Left lung (tissue), 14 donors: Measurements from ENCODE around the gene C10orf143. TPM values are rescaled to one million over a fixed set of nuclear protein-coding genes. Genes with fewer than 3 reads are reported as not detected.

Experiments
- ATAC-seq: fragments of 200-7000 bp; cut with Tn5 transposase; one replicate; pipeline ENCODE4 v1.9.1; 2020; ENCODE audit warnings: moderate library complexity
- DNase-seq, 4 donors: peaks; one replicate each; pipeline ENCODE4 v3.0.0-alpha.2; 2013 to 2020
- H3K27ac ChIP-seq, 2 donors: fragments of 200-600 bp; sonication (generic) in 1 of 2; one replicate each; pipeline versions ENCODE4 v1.5.0 to v1.8.0; 2020 to 2021
- H3K27me3 ChIP-seq, 2 donors: fragments of 200-600 bp; sonication (generic) in 1 of 2; one replicate each; pipeline versions ENCODE4 v1.5.0 to v1.8.0; 2020 to 2021
- H3K36me3 ChIP-seq, 2 donors: fragments of 200-600 bp; sonication (generic) in 1 of 2; one replicate each; pipeline versions ENCODE4 v1.5.0 to v1.8.0; 2020 to 2021
- H3K4me1 ChIP-seq, 2 donors: fragments of 200-600 bp; one replicate each; pipeline ENCODE4 v1.8.0; 2021
- H3K4me3 ChIP-seq, 2 donors: fragments of 200-600 bp; sonication (generic) in 1 of 2; one replicate each; pipeline versions ENCODE4 v1.5.0 to v1.8.0; 2020 to 2021; ENCODE audit warnings: mild to moderate bottlenecking in 1 of 2
- H3K9me3 ChIP-seq, 2 donors: fragments of 200-600 bp; sonication (generic) in 1 of 2; one replicate each; pipeline versions ENCODE4 v1.5.0 to v1.8.0; 2020 to 2021
- intact Hi-C, 2 donors: fragments of 100-400 bp; cut with DNase I; formaldehyde crosslinking; loops; one replicate each; pipeline versions ENCODE4 v1.11.2 to v1.14.2; 2022
- long read RNA-seq, 12 donors: library from polyadenylated mRNA in 2 of 12; unstranded in 2 of 12; transcript quantifications; one replicate each; pipeline ENCODE4 v2.0.0 and lab custom pipeline, GENCODE V29; 2019 to 2026
- polyA plus RNA-seq, 6 donors: library from polyadenylated mRNA; unstranded; fragments of 120-200 nt; gene quantifications; one replicate each; pipeline ENCODE4 v1.2.1, GENCODE V29; 2013; ENCODE audit not compliant: insufficient read length in 6 of 6
- total RNA-seq, 2 donors: library from RNA; stranded (reverse); fragmentation: NEBNext Ultra II Directional; extraction: Animal tissue kit (Norgen Biotek cat#: 25700); gene quantifications; one replicate each; pipeline ENCODE4 v1.2.1, GENCODE V29; 2021
- TF ChIP-seq, protein P1 (sequence below), 2 donors: fragments of 200-600 bp; sonication (generic) in 1 of 2; IDR thresholded peaks; one replicate each; pipeline versions ENCODE4 v1.5.0 to v1.8.0; 2021; ENCODE audit warnings: antibody characterized with exemption in 2 of 2
- donor health status: DM: no; HTN: yes; CAD: no.
- donor health status: DM: no; HTN: no; CAD: no.

C10orf143 gene
- total RNA-seq (1 to 10 TPM; 2.0 to 5.4 TPM), polyA plus RNA-seq (1 to 10 TPM; 4.6 to 5.6 (median 5.0) TPM)
- long read RNA-seq, donor 1, partial matches to known transcripts, result 0 of 3 reads
- long read RNA-seq, donor 1, other reads (novel, unspliced or antisense), result 0 of 3 reads
- long read RNA-seq, donor 2, result 0 reads
- long read RNA-seq, donor 3, result 0 reads
- long read RNA-seq, donor 4, result 0 reads
- long read RNA-seq, donor 5, result 0 reads
- long read RNA-seq, donor 6, partial matches to known transcripts, result 0 of 1 reads
- long read RNA-seq, donor 6, other reads (novel, unspliced or antisense), result 0 of 1 reads
- long read RNA-seq, donor 7, partial matches to known transcripts, result 0 of 1 reads
- long read RNA-seq, donor 7, other reads (novel, unspliced or antisense), result 0 of 1 reads
- long read RNA-seq, donor 8, partial matches to known transcripts, result 0 of 1 reads
- long read RNA-seq, donor 8, other reads (novel, unspliced or antisense), result 0 of 1 reads
- long read RNA-seq, donor 9, result 0 reads
- long read RNA-seq, donor 10, partial matches to known transcripts, result 0 of 1 reads
- long read RNA-seq, donor 10, other reads (novel, unspliced or antisense), result 1 of 1 reads
- long read RNA-seq, donor 11, partial matches to known transcripts, result 0 of 1 reads
- long read RNA-seq, donor 11, other reads (novel, unspliced or antisense), result 0 of 1 reads
- long read RNA-seq, donor 12, partial matches to known transcripts, result 0 of 1 reads
- long read RNA-seq, donor 12, other reads (novel, unspliced or antisense), result 0 of 1 reads

DNA sequence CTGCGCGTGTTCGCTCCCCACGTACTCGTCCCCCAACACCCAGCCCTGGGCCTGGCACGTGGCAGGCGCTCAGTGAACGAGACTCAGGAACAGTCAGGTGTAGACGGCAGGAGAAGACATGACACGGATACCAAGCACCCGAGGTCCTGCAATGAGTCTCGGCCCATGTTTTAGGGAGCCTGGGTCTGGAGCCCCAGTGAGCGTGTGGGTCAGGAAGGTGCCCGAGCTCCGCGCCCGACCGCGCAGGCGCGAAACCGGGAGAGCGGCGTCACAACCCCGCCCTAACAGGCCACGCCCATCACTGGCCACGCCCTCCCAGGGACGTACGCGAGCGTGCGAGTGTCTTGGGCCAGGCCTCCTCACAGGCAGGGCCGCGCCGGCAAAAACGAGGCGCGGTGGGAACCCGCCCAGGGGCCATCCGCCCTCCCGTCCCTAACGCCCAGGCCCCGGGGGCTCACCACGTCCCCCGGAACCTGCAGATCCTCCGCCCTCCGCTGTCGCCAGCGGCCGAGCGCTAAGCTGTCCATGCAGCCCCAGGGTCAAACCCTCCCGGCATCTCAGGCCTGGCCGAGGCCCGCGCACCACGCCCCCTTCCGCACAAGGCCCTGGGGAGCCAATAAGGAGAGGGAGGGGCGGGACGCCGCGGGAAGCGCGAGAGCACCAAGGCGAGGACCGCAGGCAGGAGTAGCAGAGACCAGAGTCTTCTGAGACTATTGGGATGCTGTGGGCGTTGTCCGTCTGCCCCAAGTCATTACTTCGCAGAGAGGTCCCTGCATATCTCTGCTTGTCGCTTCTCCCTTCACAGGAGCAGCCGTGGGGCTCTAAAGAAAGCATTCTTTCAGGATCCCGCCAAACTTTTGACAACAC is at the start of gene C10orf143:
Gene C10orf143 (minus strand): TSS at position 585 of the 867 bp plus-strand sequence. CDS start 58 bp downstream, at position 527.
- H3K36me3 ChIP-seq, result peaks cover 0 to 5% of the 10 kb centered on the region in 2 donors
- H3K4me3 ChIP-seq, result peak within 1 kb of the TSS; percentile 62 to 87
- intact Hi-C loops, result no loop called here
- H3K27ac ChIP-seq, result peak within 1 kb of the TSS; percentile 89 to 97
- no peaks in the 10 kb centered on the region for H3K27me3 ChIP-seq
- H3K9me3 ChIP-seq, result no peaks in the 10 kb centered on the region
- H3K4me1 ChIP-seq, result peaks cover 0 to 26% of the 10 kb centered on the region in 2 donors
- DNase-seq (peak; percentile 98 to 100 (median 98)), ATAC-seq (peak; percentile 95)
- TF ChIP-seq, protein P1, sequence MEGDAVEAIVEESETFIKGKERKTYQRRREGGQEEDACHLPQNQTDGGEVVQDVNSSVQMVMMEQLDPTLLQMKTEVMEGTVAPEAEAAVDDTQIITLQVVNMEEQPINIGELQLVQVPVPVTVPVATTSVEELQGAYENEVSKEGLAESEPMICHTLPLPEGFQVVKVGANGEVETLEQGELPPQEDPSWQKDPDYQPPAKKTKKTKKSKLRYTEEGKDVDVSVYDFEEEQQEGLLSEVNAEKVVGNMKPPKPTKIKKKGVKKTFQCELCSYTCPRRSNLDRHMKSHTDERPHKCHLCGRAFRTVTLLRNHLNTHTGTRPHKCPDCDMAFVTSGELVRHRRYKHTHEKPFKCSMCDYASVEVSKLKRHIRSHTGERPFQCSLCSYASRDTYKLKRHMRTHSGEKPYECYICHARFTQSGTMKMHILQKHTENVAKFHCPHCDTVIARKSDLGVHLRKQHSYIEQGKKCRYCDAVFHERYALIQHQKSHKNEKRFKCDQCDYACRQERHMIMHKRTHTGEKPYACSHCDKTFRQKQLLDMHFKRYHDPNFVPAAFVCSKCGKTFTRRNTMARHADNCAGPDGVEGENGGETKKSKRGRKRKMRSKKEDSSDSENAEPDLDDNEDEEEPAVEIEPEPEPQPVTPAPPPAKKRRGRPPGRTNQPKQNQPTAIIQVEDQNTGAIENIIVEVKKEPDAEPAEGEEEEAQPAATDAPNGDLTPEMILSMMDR (IDR thresholded peaks at IDR 0.05), result no peak

DNA sequence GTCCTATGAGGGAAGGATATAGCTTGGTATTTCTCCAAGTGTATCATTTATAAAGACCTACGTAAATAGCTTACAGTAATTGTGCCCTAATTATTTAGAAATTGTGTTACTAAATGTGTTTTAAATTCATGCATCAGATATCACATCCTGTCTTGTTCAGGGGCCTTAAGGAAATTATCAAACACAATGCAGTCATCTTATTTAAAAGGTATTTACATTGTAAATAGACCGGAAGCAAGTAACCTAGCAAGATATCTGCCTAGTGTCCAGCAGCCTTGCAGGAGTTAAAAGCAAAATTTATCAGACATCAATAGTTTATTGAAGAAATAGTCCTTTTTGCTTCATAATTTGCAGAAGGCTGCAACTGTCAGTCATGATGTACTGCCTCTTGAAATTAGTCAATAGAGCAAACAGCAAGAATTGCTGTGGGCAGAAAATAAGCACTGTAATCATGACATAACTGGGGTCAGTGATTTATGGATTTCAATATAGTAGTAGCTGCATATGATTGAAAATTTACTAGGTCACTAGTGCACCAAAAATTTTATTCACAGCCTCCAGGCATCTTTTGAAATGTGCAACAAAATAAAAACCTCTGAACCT is 48.7 kb upstream of the C10orf143 start:
- DNase-seq (no peak), ATAC-seq (no peak)
- intact Hi-C loops, result no loop called here
- Histone ChIP-seq H3K27ac (no peak overlapping the region), H3K4me1 (no peaks in the 10 kb centered on the region), H3K9me3 (no peaks in the 10 kb centered on the region), H3K4me3 (no peak overlapping the region), H3K36me3 (peaks cover 0 to 37% of the 10 kb centered on the region in 2 donors), H3K27me3 (no peaks in the 10 kb centered on the region)
- TF ChIP-seq, protein P1 (IDR thresholded peaks at IDR 0.05), result no peak

DNA sequence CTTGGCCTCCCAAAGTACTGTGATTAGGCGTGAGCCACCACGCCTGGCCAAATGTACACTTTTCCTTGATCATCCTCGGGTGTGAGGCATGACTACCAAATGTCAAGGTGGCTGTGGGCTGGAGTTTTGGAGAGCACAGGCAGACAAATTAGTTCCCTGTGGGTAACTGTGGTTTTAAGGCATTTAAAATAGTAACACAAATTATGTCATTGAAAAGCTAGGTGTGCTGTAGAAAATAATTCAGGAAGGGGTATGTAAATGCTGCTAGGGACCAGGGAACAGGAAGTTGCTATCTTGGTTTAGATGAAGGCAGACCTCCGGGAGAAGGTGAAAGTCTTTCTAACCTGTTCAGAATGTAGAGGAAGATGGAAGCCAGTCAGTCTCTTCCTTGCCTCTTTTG is 35.4 kb upstream of the C10orf143 start:
- Histone ChIP-seq H3K27me3 (no peaks in the 10 kb centered on the region), H3K4me1 (peaks cover 0 to 11% of the 10 kb centered on the region in 2 donors), H3K36me3 (peaks cover 0 to 52% of the 10 kb centered on the region in 2 donors), H3K4me3 (no peak overlapping the region), H3K9me3 (no peaks in the 10 kb centered on the region), H3K27ac (no peak overlapping the region)
- intact Hi-C loops, result no loop called here
- ATAC-seq (no peak), DNase-seq (no peak)
- TF ChIP-seq, protein P1 (IDR thresholded peaks at IDR 0.05), result no peak

DNA sequence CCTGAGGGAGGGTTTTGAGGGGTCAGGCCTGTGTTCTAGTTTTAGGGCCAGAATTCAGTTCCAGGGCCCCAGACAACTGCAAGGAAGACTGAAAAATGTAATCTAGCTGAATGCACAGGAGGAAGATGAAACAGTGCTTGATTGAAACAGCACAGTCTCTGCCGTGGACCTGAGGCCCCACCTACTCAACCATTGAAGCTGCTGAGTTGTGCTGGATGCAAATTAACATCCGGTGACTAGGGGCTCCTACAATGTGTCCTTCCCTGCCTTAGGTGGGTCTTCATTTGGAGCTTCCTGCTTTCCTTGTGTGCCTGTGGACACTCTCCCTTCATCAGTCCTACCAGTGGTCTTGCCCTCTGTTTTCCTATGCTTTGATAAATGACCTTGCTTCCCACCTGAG is 31.2 kb upstream of the C10orf143 start:
- H3K36me3 ChIP-seq, result peaks cover 0 to 34% of the 10 kb centered on the region in 2 donors
- H3K9me3 ChIP-seq, result no peaks in the 10 kb centered on the region
- ATAC-seq (no peak), DNase-seq (no peak)
- intact Hi-C loops, result no loop called here
- H3K27me3 ChIP-seq, result no peaks in the 10 kb centered on the region
- H3K4me1 ChIP-seq, result peaks cover 19 to 53% of the 10 kb centered on the region in 2 donors
- TF ChIP-seq, protein P1 (IDR thresholded peaks at IDR 0.05), result no peak
- H3K4me3 ChIP-seq, result no peak overlapping the region
- H3K27ac ChIP-seq, result no peak overlapping the region
